HEK293 (cell line): ENCODE results near the gene CORO7.

Source experiments
- TF ChIP-seq, protein P1 (sequence below): fragments of 450-650 bp; formaldehyde crosslinking; IDR thresholded peaks from 2 replicates; pipeline ENCODE4 v1.5.1; 2016; ENCODE audit warnings: missing biosample characterization, missing genetic modification characterization
- TF ChIP-seq, protein P2 (sequence below): fragments of 450-650 bp; formaldehyde crosslinking; IDR thresholded peaks from 2 replicates; pipeline ENCODE4 v1.5.1; 2016; ENCODE audit warnings: missing biosample characterization, missing genetic modification characterization, low read depth

DNA sequence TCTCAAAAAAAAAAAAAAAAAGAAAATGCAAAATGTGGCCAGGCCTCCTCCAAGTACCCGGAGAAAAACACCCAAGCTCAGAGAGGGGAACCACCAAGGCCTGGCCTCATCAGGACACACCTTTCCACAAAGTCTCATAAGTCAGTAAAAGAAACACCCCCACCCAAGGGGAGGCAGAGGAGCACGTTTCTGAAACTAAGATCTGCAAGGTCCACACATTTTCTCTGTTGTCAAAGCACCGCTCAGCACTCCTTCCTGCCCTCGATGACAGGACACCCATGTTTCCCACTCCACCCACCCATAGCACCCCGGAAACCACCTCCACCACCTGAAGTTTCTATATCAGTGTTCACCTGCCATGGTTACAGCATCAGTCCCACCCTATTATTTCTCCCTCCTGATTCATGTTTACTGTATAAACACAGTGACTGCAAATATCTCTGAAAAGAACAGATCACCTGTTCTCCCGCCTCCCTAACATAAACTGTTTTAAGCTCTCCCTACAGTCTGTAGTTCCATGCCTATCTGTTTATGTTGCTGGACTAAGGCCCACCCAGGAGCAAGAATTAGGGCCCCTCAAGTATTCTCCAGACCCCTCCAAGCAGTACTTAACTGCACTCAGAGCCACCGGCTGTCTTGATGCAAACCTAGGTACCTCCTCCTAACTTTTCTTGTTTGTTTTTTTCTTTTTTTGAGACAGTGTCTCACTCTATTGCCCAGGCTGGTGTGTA lies 2.0 kb downstream of the CORO7 start:
- TF ChIP-seq, protein P1, sequence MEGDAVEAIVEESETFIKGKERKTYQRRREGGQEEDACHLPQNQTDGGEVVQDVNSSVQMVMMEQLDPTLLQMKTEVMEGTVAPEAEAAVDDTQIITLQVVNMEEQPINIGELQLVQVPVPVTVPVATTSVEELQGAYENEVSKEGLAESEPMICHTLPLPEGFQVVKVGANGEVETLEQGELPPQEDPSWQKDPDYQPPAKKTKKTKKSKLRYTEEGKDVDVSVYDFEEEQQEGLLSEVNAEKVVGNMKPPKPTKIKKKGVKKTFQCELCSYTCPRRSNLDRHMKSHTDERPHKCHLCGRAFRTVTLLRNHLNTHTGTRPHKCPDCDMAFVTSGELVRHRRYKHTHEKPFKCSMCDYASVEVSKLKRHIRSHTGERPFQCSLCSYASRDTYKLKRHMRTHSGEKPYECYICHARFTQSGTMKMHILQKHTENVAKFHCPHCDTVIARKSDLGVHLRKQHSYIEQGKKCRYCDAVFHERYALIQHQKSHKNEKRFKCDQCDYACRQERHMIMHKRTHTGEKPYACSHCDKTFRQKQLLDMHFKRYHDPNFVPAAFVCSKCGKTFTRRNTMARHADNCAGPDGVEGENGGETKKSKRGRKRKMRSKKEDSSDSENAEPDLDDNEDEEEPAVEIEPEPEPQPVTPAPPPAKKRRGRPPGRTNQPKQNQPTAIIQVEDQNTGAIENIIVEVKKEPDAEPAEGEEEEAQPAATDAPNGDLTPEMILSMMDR (tag by site-specific recombination) = no peak
- TF ChIP-seq, protein P2, sequence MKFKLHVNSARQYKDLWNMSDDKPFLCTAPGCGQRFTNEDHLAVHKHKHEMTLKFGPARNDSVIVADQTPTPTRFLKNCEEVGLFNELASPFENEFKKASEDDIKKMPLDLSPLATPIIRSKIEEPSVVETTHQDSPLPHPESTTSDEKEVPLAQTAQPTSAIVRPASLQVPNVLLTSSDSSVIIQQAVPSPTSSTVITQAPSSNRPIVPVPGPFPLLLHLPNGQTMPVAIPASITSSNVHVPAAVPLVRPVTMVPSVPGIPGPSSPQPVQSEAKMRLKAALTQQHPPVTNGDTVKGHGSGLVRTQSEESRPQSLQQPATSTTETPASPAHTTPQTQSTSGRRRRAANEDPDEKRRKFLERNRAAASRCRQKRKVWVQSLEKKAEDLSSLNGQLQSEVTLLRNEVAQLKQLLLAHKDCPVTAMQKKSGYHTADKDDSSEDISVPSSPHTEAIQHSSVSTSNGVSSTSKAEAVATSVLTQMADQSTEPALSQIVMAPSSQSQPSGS (tag by site-specific recombination) = no peak
